Measurements from ENCODE around the gene TAF11L12.

DNA sequence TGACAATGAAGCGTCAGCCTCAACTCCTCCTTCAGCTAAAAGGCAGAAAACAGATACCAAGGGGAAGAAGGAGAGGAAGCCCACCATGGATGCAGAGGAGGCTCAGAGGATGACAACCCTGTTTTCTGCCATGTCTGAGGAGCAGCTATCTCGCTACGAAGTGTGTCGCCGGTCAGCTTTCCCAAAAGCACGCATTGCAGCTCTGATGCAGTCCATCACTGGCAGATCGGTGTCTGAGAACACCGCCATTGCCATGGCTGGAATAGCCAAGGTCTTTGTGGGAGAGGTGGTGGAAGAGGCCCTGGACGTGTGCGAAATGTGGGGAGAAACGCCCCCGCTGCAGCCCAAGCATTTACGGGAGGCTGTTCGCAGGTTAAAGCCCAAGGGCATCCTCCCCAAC lies 5.2 kb upstream of the TAF11L12 start:
- TF ChIP-seq, protein P1, sequence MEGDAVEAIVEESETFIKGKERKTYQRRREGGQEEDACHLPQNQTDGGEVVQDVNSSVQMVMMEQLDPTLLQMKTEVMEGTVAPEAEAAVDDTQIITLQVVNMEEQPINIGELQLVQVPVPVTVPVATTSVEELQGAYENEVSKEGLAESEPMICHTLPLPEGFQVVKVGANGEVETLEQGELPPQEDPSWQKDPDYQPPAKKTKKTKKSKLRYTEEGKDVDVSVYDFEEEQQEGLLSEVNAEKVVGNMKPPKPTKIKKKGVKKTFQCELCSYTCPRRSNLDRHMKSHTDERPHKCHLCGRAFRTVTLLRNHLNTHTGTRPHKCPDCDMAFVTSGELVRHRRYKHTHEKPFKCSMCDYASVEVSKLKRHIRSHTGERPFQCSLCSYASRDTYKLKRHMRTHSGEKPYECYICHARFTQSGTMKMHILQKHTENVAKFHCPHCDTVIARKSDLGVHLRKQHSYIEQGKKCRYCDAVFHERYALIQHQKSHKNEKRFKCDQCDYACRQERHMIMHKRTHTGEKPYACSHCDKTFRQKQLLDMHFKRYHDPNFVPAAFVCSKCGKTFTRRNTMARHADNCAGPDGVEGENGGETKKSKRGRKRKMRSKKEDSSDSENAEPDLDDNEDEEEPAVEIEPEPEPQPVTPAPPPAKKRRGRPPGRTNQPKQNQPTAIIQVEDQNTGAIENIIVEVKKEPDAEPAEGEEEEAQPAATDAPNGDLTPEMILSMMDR (IDR thresholded peaks at IDR 0.05) = no peak
- no peak for TF ChIP-seq POLR2A (IDR thresholded peaks at IDR 0.05)

Data from esophagus squamous epithelium (tissue), 4 donors.